A673 (cell line): ENCODE measurements around the gene EFHC1.

Source experiments
- CTCF ChIP-seq: fragments of 300-800, 200-600 bp; sonication (generic); conservative IDR thresholded peaks from 2 replicates; pipeline ENCODE4 v1.5.1; 2017; ENCODE audit warnings: low read depth, mild to moderate bottlenecking, antibody characterized with exemption, low read length, moderate library complexity, mixed read lengths
- EZH2 ChIP-seq: fragments of 200-600 bp; sonication (generic); IDR thresholded peaks from 2 replicates; pipeline ENCODE4 v1.6.1; 2017; ENCODE audit warnings: borderline replicate concordance, low read depth, mild to moderate bottlenecking, mixed read lengths, antibody characterized with exemption, low read length; ENCODE audit not compliant: poor library complexity, severe bottlenecking

DNA sequence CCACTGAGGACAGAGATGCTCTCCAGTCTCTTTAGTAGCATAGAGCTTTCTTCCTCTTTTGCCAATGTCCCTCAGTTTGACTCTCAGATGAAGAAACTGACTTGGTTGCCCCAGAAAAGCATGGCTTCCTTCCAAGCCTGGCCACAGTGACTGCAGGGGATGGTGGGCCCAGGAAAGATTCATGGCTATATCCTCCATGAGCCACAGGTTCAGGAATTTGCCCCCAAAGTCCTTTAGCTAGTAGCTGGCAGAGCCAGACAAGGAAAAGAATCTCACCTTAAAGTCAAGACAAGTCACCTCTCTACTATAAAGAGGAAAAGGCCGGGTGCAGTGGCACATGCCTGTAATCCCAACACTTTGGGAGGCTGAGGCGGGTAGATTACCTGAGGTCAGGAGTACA, 113.3 kb downstream of the EFHC1 start:
- no peak for TF ChIP-seq CTCF
- no peak for TF ChIP-seq EZH2
